ENCODE results near the gene ZNF142. TPM values are rescaled to one million over a fixed set of nuclear protein-coding genes. Genes with fewer than 3 reads are reported as not detected.
A peak's percentile ranks its signal among the peaks of the same experiment; 100 is the strongest.

Gene ZNF142
- total RNA-seq, 1 experiment from 2014 or later, result 23.1 TPM

GRCh38 chr2:218607436-218608115, 51.8 kb downstream of the ZNF142 start, which contains the start of gene PLCD4:
PLCD4 (plus strand) TSS chr2:218607899; CDS start chr2:218615740, 7,841 bp downstream.
- H3K79me2 ChIP-seq (ENCODE audit: low read depth), result no peaks in the 10 kb centered on the region
- H3K27me3 ChIP-seq (ENCODE audit: insufficient read depth, low read depth), result no peaks in the 10 kb centered on the region
- TF ChIP-seq EZH2 (IDR thresholded peaks at IDR 0.05; ENCODE audit: low read depth), result no peak
- no peak for TF ChIP-seq CTCF (conservative IDR thresholded peaks at IDR 0.05)
- H4K20me1 ChIP-seq (ENCODE audit: insufficient read depth), result no peaks in the 10 kb centered on the region
- H3K9me3 ChIP-seq (ENCODE audit: insufficient read depth, low read depth), result no peaks in the 10 kb centered on the region
- H2AFZ ChIP-seq, result peak within 1 kb of the TSS; percentile 46; the same call in 1 of the 2 replicates
- peak within 1 kb of the TSS; percentile 35 for H3K4me2 ChIP-seq
- H3K36me3 ChIP-seq (ENCODE audit: low read depth), result no peaks in the 10 kb centered on the region
- no peak within 1 kb of the TSS for H3K27ac ChIP-seq
- intact Hi-C loops (cut with micrococcal nuclease; ENCODE audit: unreplicated experiment), result no loop called here
- ChIA-PET CTCF (interaction anchor here (0.5 to 0.7 kb wide), 3 partner anchors 25 to 243 kb away, joined by 3 to 5 read pairs (median 3); no protein-coding TSS in a partner anchor), POLR2A (ENCODE audit: unreplicated experiment) (interaction anchor here (0.6 kb wide), 1 partner anchor 79 kb away, joined by 3 read pairs; no protein-coding TSS in a partner anchor)
- no peak within 1 kb of the TSS for H3K4me3 ChIP-seq
- peaks cover 20% of the 10 kb centered on the region; the same call in 1 of the 2 replicates for H3K4me1 ChIP-seq (replicated peaks; ENCODE audit: insufficient read depth)
- H3K9me2 ChIP-seq (ENCODE audit: insufficient read depth), result no peaks in the 10 kb centered on the region
- BruUV-seq (replicated peaks), result no TSS peak
- peak in 1 of 2 experiments; percentile 37 for DNase-seq
- H3F3A ChIP-seq (ENCODE audit: insufficient read depth, low read depth), result peaks cover 9% of the 10 kb centered on the region

- no peaks in the 10 kb centered on the region for H3K9me2 ChIP-seq (ENCODE audit: insufficient read depth)
- POLR2A ChIA-PET (ENCODE audit: unreplicated experiment), result no interaction called here
- H3K4me3 ChIP-seq, result no peak overlapping the region
- no peak overlapping the region for H2AFZ ChIP-seq
- TF ChIP-seq EZH2 (IDR thresholded peaks at IDR 0.05; ENCODE audit: low read depth) (no peak), CTCF (conservative IDR thresholded peaks at IDR 0.05) (no peak)
- peaks cover 20% of the 10 kb centered on the region; the same call in 1 of the 2 replicates for H3K4me1 ChIP-seq (replicated peaks; ENCODE audit: insufficient read depth)
- no peaks in the 10 kb centered on the region for H3K27me3 ChIP-seq (ENCODE audit: insufficient read depth, low read depth)
- intact Hi-C loops (cut with micrococcal nuclease; ENCODE audit: unreplicated experiment), result no loop called here
- no peaks in the 10 kb centered on the region for H3K36me3 ChIP-seq (ENCODE audit: low read depth)
- DNase-seq, result no peak
- no peaks in the 10 kb centered on the region for H3K9me3 ChIP-seq (ENCODE audit: insufficient read depth, low read depth)
- peaks cover 9% of the 10 kb centered on the region for H3F3A ChIP-seq (ENCODE audit: insufficient read depth, low read depth)
- BruUV-seq (replicated peaks), result no TSS peak
- no peaks in the 10 kb centered on the region for H3K79me2 ChIP-seq (ENCODE audit: low read depth)
- CTCF ChIA-PET, result no interaction called here
- no peak overlapping the region for H3K27ac ChIP-seq
- H4K20me1 ChIP-seq (ENCODE audit: insufficient read depth), result no peaks in the 10 kb centered on the region
- no peak overlapping the region for H3K4me2 ChIP-seq
These were observed 54.0 kb downstream of the ZNF142 start for GRCh38 chr2:218605432-218605831.

Other genes starting within 250 kb of the ZNF142 start
- gene VIL1, start 240.5 kb downstream of the ZNF142 start, total RNA-seq (2021), result not detected in 2 replicates
- gene USP37, start 91.3 kb downstream of the ZNF142 start, total RNA-seq (2021), result 13.1 and 15.4 TPM in 2 replicates
- gene CNOT9, start 90.8 kb downstream of the ZNF142 start, total RNA-seq (2021), result 45.8 and 46.0 TPM in 2 replicates
- gene PLCD4, start 51.7 kb downstream of the ZNF142 start, total RNA-seq (2021), result 0.74 and 1.3 TPM in 2 replicates
- 36.0 and 38.8 TPM in 2 replicates for gene BCS1L, start 60 bp upstream of the ZNF142 start, total RNA-seq (2021)
- 24.6 and 27.2 TPM in 2 replicates for gene RNF25, start 12.4 kb upstream of the ZNF142 start, total RNA-seq (2021)
- 47.8 and 52.9 TPM in 2 replicates for gene STK36, start 12.5 kb upstream of the ZNF142 start, total RNA-seq (2021)
- 43.9 and 57.1 TPM in 2 replicates for gene TTLL4, start 51.2 kb upstream of the ZNF142 start, total RNA-seq (2021)
- 0.94 and 2.0 TPM in 2 replicates for gene CYP27A1, start 122.5 kb upstream of the ZNF142 start, total RNA-seq (2021)
- gene PRKAG3, start 172.2 kb upstream of the ZNF142 start, total RNA-seq (2021), result not detected in 2 replicates
- 0.33 and 0.45 TPM in 2 replicates for gene WNT6, start 200.2 kb upstream of the ZNF142 start, total RNA-seq (2021)
- 1.2 and 2.3 TPM in 2 replicates for gene WNT10A, start 221.2 kb upstream of the ZNF142 start, total RNA-seq (2021)

Data from PC-9 (cell line).